K562 (cell line): ENCODE measurements around the gene RIOK3. TPM values are rescaled to one million over a fixed set of nuclear protein-coding genes. Genes with fewer than 3 reads are reported as not detected.

Experiments
- CBFB ChIP-seq: sonication (generic); formaldehyde crosslinking; IDR thresholded peaks from 2 replicates; pipeline ENCODE4 v1.4.0; 2020; ENCODE audit warnings: mild to moderate bottlenecking, missing genetic modification reagents
- CBX8 ChIP-seq: fragments of 200-600 bp; sonication (generic); IDR thresholded peaks from 2 replicates; pipeline ENCODE4 v1.6.1; 2012; ENCODE audit warnings: borderline replicate concordance, mixed run types, low read depth, mild to moderate bottlenecking, moderate library complexity, mixed read lengths, low read length, control low read depth, inconsistent platforms; ENCODE audit not compliant: poor library complexity, severe bottlenecking; ENCODE audit errors: extremely low read depth
- DIDO1 ChIP-seq: fragments of 450-650 bp; IDR thresholded peaks from 2 replicates; pipeline ENCODE4 v1.6.1; 2016; ENCODE audit warnings: low read depth, missing biosample characterization, missing genetic modification characterization
- ELK1 ChIP-seq: sonication (generic); formaldehyde crosslinking; IDR thresholded peaks from 2 replicates; pipeline ENCODE4 v1.8.1; 2022; ENCODE audit warnings: missing genetic modification reagents
- FOS ChIP-seq: IDR thresholded peaks from 3 replicates; pipeline ENCODE4 v1.6.1; 2011; ENCODE audit not compliant: insufficient read length; ENCODE audit errors: extremely low read depth
- FOXJ3 ChIP-seq: sonication (generic); formaldehyde crosslinking; IDR thresholded peaks from 2 replicates; pipeline ENCODE4 v1.4.0; 2020; ENCODE audit warnings: mild to moderate bottlenecking, missing genetic modification reagents
- GATAD2B ChIP-seq: fragments of 450-650 bp; IDR thresholded peaks from 2 replicates; pipeline ENCODE4 v1.6.1; 2017; ENCODE audit warnings: mild to moderate bottlenecking, borderline replicate concordance
- KAT8 ChIP-seq: fragments of 450-650 bp; IDR thresholded peaks from 2 replicates; pipeline ENCODE4 v1.6.1; 2016; ENCODE audit warnings: low read depth, mild to moderate bottlenecking
- PCBP1 ChIP-seq: fragments of 200-400 bp; formaldehyde crosslinking; IDR thresholded peaks from 2 replicates; pipeline ENCODE4 v1.6.1; 2018; ENCODE audit warnings: mild to moderate bottlenecking, low read depth, low read length; ENCODE audit not compliant: poor library complexity, severe bottlenecking
- RAD21 ChIP-seq, 2 experiments: fragments of 250-450 bp in 1 of 2; fragments of 450-650 bp in 1 of 2; sonication (Bioruptor Pico) in 1 of 2; formaldehyde crosslinking in 1 of 2; IDR thresholded peaks in 1 of 2; conservative IDR thresholded peaks in 1 of 2; 2 replicates each; pipeline versions ENCODE4 v1.4.0 to v1.8.0; 2020 to 2022; ENCODE audit warnings: mild to moderate bottlenecking in 2 of 2, moderate library complexity in 1 of 2
- RB1 ChIP-seq: fragments of 450-650 bp; IDR thresholded peaks from 2 replicates; pipeline ENCODE4 v1.6.1; 2017; ENCODE audit warnings: low read depth, mild to moderate bottlenecking
- RFX7 ChIP-seq: fragments of 250-450 bp; sonication (Bioruptor Pico); IDR thresholded peaks from 2 replicates; pipeline ENCODE4 v1.5.1; 2021; ENCODE audit warnings: mild to moderate bottlenecking
- SAP30 ChIP-seq: fragments of 200-600 bp; sonication (generic); IDR thresholded peaks from 2 replicates; pipeline ENCODE4 v1.6.1; 2012; ENCODE audit warnings: borderline replicate concordance, low read depth, mild to moderate bottlenecking, moderate library complexity, low read length, control low read depth, inconsistent platforms; ENCODE audit not compliant: insufficient read depth, poor library complexity, severe bottlenecking
- SNIP1 ChIP-seq: fragments of 450-650 bp; IDR thresholded peaks from 2 replicates; pipeline ENCODE4 v1.7.1; 2017; ENCODE audit warnings: low read depth, mild to moderate bottlenecking
- SP1 ChIP-seq: sonication (generic); formaldehyde crosslinking; IDR thresholded peaks from 2 replicates; pipeline ENCODE4 v1.8.1; 2022; ENCODE audit warnings: mild to moderate bottlenecking, missing genetic modification reagents
- STAG1 ChIP-seq: sonication (generic); formaldehyde crosslinking; IDR thresholded peaks from 2 replicates; pipeline ENCODE4 v1.5.0; 2020; ENCODE audit warnings: missing genetic modification reagents, borderline replicate concordance
- TBP ChIP-seq: optimal IDR thresholded peaks from 2 replicates; pipeline ENCODE3; 2011; ENCODE audit warnings: low read depth, low read length, improper control_type of control experiment
- TGIF2 ChIP-seq: sonication (generic); formaldehyde crosslinking; IDR thresholded peaks from 2 replicates; pipeline ENCODE4 v1.8.1; 2022; ENCODE audit warnings: mild to moderate bottlenecking, missing genetic modification reagents, moderate library complexity
- ZNF197 ChIP-seq: fragments of 200-800 bp; sonication (Bioruptor generic); IDR thresholded peaks from 2 replicates; pipeline ENCODE4 v1.6.1; 2016; ENCODE audit warnings: low read depth, missing genetic modification characterization, missing compliant biosample characterization
- ZNF324 ChIP-seq: fragments of 250-450 bp; sonication (Bioruptor Pico); IDR thresholded peaks from 2 replicates; pipeline ENCODE4 v1.4.0; 2020; ENCODE audit warnings: mild to moderate bottlenecking
- ZNF551 ChIP-seq: fragments of 250-450 bp; sonication (Bioruptor Pico); IDR thresholded peaks from 2 replicates; pipeline ENCODE4 v1.5.0; 2021; ENCODE audit warnings: mild to moderate bottlenecking, moderate library complexity
- polyA plus RNA-seq, 8 experiments: library from polyadenylated mRNA; depleted of rRNA in 4 of 8; stranded (reverse) in 5 of 8; unstranded in 3 of 8; fragments of >200 nt; fragmentation: Nextera tagmentation in 2 of 8; fragmentation: Illumina TruSeq in 1 of 8; extraction: Ambion mirVana in 2 of 8; extraction: Trizol in 1 of 8; gene quantifications; 2 replicates each; pipeline versions ENCODE4 v1.2.1 to v1.2.3, GENCODE V29; 2011 to 2014; ENCODE audit warnings: inconsistent platforms in 1 of 8, missing spikeins in 1 of 8
- total RNA-seq, 7 experiments: library from RNA; depleted of rRNA in 6 of 7; stranded (reverse); fragments of >200 nt in 6 of 7; fragmentation: Illumina TruSeq in 2 of 7; extraction: Trizol in 2 of 7; gene quantifications; 2 replicates each; pipeline versions ENCODE4 v1.2.1 to v1.2.3, GENCODE V29; 2011 to 2021; ENCODE audit warnings: low replicate concordance in 1 of 7
- TF ChIP-seq, protein P1 (sequence below): sonication (generic); formaldehyde crosslinking; IDR thresholded peaks from 2 replicates; pipeline ENCODE4 v1.9.0; 2022; ENCODE audit warnings: mild to moderate bottlenecking, missing genetic modification reagents
- TF ChIP-seq, protein P2 (sequence below), 2 experiments: fragments of 450-650 bp in 1 of 2; IDR thresholded peaks; 2 replicates each; pipeline ENCODE4 v1.6.1; 2011 to 2017; ENCODE audit warnings: low read depth in 2 of 2, antibody characterized with exemption in 1 of 2, borderline replicate concordance in 1 of 2, low read length in 1 of 2, mild to moderate bottlenecking in 1 of 2, mixed read lengths in 1 of 2; ENCODE audit not compliant: control insufficient read depth in 1 of 2

RIOK3 gene
- total and polyA plus RNA-seq, 9 of the 15 experiments (the other 6 are each of a cell fraction or from before 2014, with no cell fraction given) = 21.4 to 89.5 (median 62.9) TPM

DNA sequence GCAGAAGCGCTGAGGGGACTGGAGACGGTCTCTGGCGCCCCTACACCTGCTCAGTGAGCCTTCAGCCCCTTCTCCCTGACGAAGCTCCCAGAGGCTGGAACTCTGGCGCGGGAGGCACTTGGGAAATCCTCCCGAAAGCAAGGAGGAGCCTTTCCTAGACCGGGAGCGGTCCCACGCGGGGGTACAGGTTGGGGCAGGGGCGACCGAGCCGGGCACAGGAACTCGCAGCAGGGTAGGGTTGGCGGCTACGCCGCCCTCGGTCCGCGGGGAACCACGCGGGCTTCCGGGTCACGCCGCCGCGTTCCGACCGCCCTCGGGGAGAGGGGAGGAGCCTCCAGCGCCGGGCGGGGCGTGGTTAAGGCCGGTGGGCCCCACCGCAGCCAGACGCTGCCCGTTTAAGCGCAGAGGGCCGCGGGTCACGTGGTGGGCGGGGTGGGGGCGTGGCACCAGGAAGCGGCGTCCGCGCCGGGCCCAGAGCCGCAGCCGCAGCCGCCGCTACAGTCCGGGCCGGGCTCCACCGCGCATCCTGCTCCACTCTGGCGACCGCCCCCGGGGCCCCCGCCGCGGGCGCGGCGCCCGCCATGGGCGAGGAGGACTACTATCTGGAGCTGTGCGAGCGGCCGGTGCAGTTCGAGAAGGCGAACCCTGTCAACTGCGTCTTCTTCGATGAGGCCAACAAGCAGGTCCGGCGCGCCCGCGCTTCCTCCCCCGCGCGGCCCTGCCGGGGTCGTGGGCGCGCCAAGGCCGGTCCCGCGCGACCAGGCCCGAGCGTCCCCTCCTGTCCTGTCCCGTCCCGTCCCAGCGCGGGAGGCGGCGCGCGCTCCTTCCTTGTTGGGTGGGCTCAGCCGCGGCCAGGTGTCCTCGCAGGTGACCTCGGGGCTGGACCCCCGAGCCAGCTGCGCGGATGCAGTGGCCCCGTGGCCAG, 50.2 kb downstream of the RIOK3 start, which contains the start of gene RMC1 (continued):
- peak; percentile 60 for TF ChIP-seq TBP
- TF ChIP-seq KAT8 = no peak
- TF ChIP-seq GATAD2B = peak; percentile 93
- peak in 1 of 2 experiments; percentile 50; a peak in 3 of 4 replicates for TF ChIP-seq RAD21 (CRISPR knock-in tag; conservative IDR thresholded peaks at IDR 0.05 in 1 of 2, IDR thresholded peaks at IDR 0.05 in 1 of 2)
- TF ChIP-seq RB1 = peak; percentile 68
- TF ChIP-seq ZNF551 (CRISPR knock-in tag) = no peak
- no peak for TF ChIP-seq ZNF197
- TF ChIP-seq SNIP1 = peak; percentile 99
- TF ChIP-seq SP1 (CRISPR knock-in tag) = peak; percentile 66; the same call in 1 of the 2 replicates
- TF ChIP-seq PCBP1 = peak; percentile 91
- TF ChIP-seq STAG1 = peak; percentile 38; the same call in 1 of the 2 replicates
- no peak for TF ChIP-seq CBFB
- TF ChIP-seq RFX7 (CRISPR knock-in tag) = peak; percentile 25; the same call in 1 of the 2 replicates
- peak; percentile 98 for TF ChIP-seq SAP30
- TF ChIP-seq FOS = no peak
- TF ChIP-seq TGIF2 (CRISPR knock-in tag) = no peak
- TF ChIP-seq FOXJ3 = no peak
- no peak for TF ChIP-seq ELK1 (CRISPR knock-in tag)
- TF ChIP-seq CBX8 = no peak
- TF ChIP-seq DIDO1 (tag) = no peak
- TF ChIP-seq, protein P1, sequence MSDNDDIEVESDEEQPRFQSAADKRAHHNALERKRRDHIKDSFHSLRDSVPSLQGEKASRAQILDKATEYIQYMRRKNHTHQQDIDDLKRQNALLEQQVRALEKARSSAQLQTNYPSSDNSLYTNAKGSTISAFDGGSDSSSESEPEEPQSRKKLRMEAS = peak; percentile 95
- TF ChIP-seq, protein P2, sequence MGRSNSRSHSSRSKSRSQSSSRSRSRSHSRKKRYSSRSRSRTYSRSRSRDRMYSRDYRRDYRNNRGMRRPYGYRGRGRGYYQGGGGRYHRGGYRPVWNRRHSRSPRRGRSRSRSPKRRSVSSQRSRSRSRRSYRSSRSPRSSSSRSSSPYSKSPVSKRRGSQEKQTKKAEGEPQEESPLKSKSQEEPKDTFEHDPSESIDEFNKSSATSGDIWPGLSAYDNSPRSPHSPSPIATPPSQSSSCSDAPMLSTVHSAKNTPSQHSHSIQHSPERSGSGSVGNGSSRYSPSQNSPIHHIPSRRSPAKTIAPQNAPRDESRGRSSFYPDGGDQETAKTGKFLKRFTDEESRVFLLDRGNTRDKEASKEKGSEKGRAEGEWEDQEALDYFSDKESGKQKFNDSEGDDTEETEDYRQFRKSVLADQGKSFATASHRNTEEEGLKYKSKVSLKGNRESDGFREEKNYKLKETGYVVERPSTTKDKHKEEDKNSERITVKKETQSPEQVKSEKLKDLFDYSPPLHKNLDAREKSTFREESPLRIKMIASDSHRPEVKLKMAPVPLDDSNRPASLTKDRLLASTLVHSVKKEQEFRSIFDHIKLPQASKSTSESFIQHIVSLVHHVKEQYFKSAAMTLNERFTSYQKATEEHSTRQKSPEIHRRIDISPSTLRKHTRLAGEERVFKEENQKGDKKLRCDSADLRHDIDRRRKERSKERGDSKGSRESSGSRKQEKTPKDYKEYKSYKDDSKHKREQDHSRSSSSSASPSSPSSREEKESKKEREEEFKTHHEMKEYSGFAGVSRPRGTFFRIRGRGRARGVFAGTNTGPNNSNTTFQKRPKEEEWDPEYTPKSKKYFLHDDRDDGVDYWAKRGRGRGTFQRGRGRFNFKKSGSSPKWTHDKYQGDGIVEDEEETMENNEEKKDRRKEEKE (IDR thresholded peaks at IDR 0.05; ENCODE audit: borderline replicate concordance in 1 of 2, control insufficient read depth in 1 of 2, low read depth in 2 of 2, low read length in 1 of 2) = no peak
- TF ChIP-seq ZNF324 = no peak
